ENCODE results near the gene EBF3.

DNA sequence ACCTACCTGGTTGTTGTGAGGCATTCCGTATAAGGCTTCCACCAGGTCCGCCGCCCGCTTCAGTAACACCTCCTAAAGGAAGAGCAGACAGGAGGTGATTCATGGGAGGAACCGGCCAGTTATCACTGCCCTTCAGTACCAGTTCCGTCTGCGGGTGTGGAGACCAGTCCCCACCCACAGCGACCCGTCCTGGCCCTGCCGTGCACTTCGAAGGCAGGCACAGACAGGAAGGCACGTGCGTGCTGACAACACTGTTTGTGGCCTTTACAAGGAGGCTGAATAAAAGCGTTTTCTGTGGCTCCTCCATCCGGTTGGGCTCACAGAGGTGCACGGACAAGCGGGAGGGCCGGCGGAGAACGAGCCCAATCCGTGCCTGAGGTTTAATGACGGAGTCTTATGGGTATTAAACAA is 120.9 kb downstream of the EBF3 start:
- TF ChIP-seq EZH2 (IDR thresholded peaks at IDR 0.05; ENCODE audit: borderline replicate concordance, low read depth, low read length, severe bottlenecking), result no peak
- TF ChIP-seq, protein P1, sequence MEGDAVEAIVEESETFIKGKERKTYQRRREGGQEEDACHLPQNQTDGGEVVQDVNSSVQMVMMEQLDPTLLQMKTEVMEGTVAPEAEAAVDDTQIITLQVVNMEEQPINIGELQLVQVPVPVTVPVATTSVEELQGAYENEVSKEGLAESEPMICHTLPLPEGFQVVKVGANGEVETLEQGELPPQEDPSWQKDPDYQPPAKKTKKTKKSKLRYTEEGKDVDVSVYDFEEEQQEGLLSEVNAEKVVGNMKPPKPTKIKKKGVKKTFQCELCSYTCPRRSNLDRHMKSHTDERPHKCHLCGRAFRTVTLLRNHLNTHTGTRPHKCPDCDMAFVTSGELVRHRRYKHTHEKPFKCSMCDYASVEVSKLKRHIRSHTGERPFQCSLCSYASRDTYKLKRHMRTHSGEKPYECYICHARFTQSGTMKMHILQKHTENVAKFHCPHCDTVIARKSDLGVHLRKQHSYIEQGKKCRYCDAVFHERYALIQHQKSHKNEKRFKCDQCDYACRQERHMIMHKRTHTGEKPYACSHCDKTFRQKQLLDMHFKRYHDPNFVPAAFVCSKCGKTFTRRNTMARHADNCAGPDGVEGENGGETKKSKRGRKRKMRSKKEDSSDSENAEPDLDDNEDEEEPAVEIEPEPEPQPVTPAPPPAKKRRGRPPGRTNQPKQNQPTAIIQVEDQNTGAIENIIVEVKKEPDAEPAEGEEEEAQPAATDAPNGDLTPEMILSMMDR (IDR thresholded peaks at IDR 0.05; ENCODE audit: borderline replicate concordance, extremely low read depth, low read length, poor library complexity, severe bottlenecking), result no peak
